Prostate gland (tissue), 2 donors: ENCODE data around the gene EVI5.

ENCODE experiments used
- POLR2A ChIP-seq: fragments of 450-650 bp; IDR thresholded peaks from one replicate; pipeline ENCODE4 v1.6.1; 2016; ENCODE audit warnings: antibody characterized with exemption, mild to moderate bottlenecking
- POLR2AphosphoS5 ChIP-seq: sonication (generic); formaldehyde crosslinking; IDR thresholded peaks from one replicate; pipeline ENCODE4 v1.6.1; 2017; ENCODE audit warnings: antibody characterized with exemption
- TF ChIP-seq, protein P1 (sequence below), 4 experiments: fragments of 200-600 bp in 2 of 4; fragments of 450-650 bp in 2 of 4; sonication (generic) in 2 of 4; IDR thresholded peaks; 1 replicate in 3 of 4; 2 replicates in 1 of 4; pipeline ENCODE4 v1.5.1; 2016 to 2019; ENCODE audit warnings: antibody characterized with exemption in 4 of 4, mild to moderate bottlenecking in 2 of 4, moderate library complexity in 2 of 4

DNA sequence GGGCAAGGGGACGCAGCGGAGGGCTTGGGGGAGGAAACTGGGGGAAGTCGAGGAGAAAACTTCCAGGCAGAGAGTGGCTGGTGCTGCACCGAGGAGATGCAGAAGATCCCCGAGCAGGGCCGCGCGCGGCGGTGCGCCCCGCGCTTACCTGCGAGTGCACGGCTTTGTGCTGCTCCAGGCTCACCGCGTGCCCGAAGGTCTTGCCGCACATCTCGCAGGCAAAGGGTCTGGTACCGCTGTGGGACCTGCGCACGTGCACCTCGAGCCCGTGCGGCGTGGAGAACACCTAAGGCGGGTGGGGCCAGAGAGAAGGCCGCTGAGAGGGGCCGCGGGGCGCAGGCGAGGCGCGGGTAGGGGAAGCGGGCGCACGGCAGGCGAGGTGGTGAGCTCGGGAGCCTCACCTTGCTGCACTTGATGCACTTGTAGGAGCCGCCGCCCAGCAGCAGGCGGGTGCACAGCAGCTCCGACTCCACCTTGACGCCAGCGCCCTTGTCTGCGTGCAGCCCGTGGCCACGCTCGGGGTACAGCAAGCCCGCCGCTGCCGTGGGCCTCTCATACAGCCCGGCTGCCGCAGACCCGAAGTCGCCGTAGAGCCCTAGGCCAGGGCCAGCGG is 304.6 kb downstream of the EVI5 start:
- TF ChIP-seq, protein P1, sequence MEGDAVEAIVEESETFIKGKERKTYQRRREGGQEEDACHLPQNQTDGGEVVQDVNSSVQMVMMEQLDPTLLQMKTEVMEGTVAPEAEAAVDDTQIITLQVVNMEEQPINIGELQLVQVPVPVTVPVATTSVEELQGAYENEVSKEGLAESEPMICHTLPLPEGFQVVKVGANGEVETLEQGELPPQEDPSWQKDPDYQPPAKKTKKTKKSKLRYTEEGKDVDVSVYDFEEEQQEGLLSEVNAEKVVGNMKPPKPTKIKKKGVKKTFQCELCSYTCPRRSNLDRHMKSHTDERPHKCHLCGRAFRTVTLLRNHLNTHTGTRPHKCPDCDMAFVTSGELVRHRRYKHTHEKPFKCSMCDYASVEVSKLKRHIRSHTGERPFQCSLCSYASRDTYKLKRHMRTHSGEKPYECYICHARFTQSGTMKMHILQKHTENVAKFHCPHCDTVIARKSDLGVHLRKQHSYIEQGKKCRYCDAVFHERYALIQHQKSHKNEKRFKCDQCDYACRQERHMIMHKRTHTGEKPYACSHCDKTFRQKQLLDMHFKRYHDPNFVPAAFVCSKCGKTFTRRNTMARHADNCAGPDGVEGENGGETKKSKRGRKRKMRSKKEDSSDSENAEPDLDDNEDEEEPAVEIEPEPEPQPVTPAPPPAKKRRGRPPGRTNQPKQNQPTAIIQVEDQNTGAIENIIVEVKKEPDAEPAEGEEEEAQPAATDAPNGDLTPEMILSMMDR (IDR thresholded peaks at IDR 0.05): no peak
- TF ChIP-seq POLR2AphosphoS5 (no peak), POLR2A (no peak)
